Epithelial cell of prostate (primary cell): ENCODE results near the gene MAD1L1.

ENCODE experiments used
- DNase-seq: peaks from one replicate; pipeline ENCODE4 v3.0.0-alpha.2; 2011; ENCODE audit warnings: low read depth, low spot score
- H3K27ac ChIP-seq: fragments of 450-650 bp; 2 replicates; pipeline ENCODE4 v1.5.1; 2017; ENCODE audit warnings: mild to moderate bottlenecking

MAD1L1 gene

GRCh38 chr7:2259480-2259879, 26.7 kb upstream of the MAD1L1 start:
- no peak for DNase-seq
- H3K27ac ChIP-seq, result no peak overlapping the region

GRCh38 chr7:2258661-2259365, 26.1 kb upstream of the MAD1L1 start:
- no peak overlapping the region for H3K27ac ChIP-seq
- DNase-seq, result no peak

GRCh38 chr7:2257651-2258050, 24.9 kb upstream of the MAD1L1 start:
- DNase-seq, result no peak
- no peak overlapping the region for H3K27ac ChIP-seq

- DNase-seq, result no peak
Measured at GRCh38 chr7:2257046-2257551, 24.4 kb upstream of the MAD1L1 start.

GRCh38 chr7:2256306-2257045, 23.7 kb upstream of the MAD1L1 start:
- DNase-seq, result no peak
- no peak overlapping the region for H3K27ac ChIP-seq

More at GRCh38 chr7:2257046-2257551, 24.4 kb upstream of the MAD1L1 start:
- H3K27ac ChIP-seq, result no peak overlapping the region

DNA sequence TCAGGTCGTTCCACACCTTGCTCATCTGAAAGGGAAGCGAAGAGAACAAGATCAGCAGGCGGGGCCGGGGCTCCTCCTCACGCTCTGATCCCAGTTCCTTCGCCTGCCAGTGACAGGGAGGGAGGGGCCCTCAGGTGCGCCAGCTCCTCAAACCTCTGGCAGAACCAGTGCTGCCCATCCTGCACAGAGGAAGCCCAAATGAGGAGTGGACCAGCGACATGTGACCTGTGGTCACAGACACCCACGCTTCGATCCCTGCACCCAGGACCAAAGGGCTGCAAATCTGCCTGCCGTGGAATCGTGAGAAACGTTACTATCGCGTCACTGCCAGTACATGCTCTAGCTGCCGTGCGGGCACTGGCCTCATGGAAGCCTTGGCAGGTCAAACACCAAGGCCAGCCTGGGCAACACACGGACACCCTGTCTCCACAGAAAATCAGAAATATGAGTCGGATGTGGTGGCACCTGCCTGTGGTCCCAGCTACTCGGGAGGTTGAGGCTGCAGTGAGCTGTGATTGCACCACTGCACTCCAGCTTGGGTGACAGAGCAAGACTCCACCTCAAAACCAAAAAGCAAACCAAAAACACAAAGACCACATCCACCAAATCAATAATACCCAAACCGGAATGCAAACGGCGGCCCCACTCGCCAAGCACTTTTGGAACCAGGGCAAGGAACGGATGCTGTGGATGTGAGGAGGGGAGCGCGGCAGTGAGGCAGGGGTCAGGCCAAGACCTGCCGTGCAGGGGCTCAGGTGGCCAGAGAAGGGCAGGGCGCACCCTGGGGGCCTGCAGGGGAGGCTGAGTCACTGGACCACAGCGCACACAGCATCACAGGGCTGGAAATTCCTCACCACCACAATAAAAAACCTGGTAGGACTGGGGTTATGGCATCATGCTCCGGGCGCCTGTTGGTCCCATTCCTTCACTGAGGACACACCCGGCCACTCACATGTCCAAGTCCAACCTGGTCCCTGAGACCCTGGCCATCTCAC, 22.7 kb upstream of the MAD1L1 start:
- H3K27ac ChIP-seq, result no peak overlapping the region
- no peak for DNase-seq

DNA sequence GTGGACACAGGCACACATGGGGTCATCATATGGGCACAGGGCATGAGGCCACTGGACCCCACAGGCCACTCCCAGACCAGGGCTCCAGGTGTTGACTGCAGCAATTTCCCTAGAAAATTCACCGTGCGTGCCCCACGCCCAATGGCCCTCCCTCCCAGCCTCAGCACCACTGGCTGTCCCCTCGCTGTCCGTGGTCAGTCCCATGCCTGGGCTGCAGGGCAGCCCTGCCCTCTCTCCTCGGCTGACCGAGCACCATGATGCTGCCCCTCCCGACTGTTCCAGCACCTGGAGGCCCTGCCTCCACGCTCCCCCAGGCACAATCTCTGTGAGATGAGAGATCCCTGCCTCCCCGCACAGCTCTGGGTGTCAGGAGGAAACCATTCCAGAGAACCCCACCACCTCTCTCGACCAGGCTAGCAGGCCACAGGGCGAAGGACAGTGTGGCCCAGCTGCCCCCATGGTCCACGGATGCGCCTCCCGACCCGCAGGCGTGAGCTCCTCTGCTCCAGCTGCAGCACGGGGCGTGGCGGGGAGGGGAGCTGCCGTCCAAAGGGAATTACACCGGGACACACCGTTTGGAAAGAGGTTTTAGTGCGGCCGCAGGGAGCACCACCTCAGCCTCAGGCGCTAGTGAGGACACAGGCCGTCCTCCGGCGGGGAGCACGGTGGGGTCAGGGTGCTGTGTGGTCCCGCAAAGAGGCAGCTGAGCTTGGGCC, 21.8 kb upstream of the MAD1L1 start:
- H3K27ac ChIP-seq, result no peak overlapping the region
- no peak for DNase-seq

- DNase-seq, result no peak
- no peak overlapping the region for H3K27ac ChIP-seq
Measured at GRCh38 chr7:2253525-2254244, 20.9 kb upstream of the MAD1L1 start.

DNA sequence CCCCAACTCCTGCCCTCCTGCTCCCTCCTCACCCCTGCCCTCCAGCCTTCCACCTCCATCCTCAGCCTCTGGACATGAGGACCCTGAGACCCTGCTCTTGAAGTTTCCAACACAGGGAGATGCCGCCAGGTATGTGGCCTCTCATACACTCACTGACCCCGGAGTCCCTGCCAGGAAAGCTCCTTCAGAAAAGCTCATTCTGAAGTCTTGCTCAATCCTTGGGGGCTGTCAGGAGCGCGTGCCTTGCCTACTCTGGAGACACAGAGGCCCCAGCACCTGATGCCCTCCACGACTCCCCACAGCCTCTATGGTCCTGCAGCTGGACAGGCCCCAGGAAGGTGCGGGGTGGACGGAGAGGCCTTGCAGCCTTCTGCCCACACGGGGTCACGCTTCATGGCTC, 20.3 kb upstream of the MAD1L1 start:
- no peak for DNase-seq
- no peak overlapping the region for H3K27ac ChIP-seq

- no peak overlapping the region for H3K27ac ChIP-seq
- no peak for DNase-seq
Measured at GRCh38 chr7:2251841-2252771, 19.4 kb upstream of the MAD1L1 start.

DNA sequence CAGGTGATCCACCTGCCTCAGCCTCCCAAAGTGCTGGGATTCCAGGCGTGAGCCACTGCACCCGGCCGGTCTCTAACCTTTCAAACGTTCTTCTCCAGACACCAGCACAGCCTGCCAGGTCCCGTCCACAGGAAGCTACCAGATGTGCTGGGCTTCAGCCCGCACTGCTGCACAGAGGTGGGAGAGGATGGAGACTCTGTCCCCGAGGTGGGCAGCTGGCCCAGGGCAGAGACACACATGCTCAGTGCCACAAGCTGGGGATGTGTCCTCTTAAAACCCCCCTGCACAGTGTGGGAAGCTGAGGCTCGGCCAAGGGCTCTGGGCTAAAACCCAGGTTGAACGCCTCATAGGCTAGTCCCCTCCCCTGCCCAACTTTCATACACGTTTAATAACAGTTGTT, 18.6 kb upstream of the MAD1L1 start:
- H3K27ac ChIP-seq, result no peak overlapping the region
- no peak for DNase-seq

DNA sequence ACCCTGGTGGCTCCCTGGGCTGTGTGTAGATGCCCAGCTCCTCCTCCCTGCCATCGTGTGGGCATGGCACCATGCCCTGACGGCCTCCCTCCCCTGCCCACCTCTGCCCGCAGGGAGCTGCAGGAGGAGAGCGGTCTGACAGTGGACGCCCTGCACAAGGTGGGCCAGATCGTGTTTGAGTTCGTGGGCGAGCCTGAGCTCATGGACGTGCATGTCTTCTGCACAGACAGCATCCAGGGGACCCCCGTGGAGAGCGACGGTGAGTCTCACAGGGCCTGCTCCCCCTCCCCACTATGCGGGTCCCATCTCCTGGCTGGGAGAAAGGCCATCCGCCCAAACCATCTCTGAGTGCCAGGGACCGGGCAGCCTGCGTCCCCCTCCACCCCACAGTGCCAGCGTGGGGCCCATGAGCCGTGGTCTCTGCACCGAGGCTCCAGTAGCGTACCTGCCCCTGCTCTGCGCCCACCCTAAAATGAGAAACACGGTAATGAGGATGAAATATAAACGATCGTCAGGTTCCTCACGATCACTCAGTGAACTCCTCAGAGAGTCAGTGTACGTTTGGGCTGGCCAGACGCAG, 17.1 kb upstream of the MAD1L1 start:
- H3K27ac ChIP-seq, result peak overlapping the region; percentile 55
- DNase-seq, result no peak

- DNase-seq, result no peak
- H3K27ac ChIP-seq, result peak overlapping the region; percentile 55
Measured at GRCh38 chr7:2248984-2249694, 16.4 kb upstream of the MAD1L1 start.

GRCh38 chr7:2247141-2247995, 14.6 kb upstream of the MAD1L1 start:
- no peak overlapping the region for H3K27ac ChIP-seq
- DNase-seq, result no peak

DNA sequence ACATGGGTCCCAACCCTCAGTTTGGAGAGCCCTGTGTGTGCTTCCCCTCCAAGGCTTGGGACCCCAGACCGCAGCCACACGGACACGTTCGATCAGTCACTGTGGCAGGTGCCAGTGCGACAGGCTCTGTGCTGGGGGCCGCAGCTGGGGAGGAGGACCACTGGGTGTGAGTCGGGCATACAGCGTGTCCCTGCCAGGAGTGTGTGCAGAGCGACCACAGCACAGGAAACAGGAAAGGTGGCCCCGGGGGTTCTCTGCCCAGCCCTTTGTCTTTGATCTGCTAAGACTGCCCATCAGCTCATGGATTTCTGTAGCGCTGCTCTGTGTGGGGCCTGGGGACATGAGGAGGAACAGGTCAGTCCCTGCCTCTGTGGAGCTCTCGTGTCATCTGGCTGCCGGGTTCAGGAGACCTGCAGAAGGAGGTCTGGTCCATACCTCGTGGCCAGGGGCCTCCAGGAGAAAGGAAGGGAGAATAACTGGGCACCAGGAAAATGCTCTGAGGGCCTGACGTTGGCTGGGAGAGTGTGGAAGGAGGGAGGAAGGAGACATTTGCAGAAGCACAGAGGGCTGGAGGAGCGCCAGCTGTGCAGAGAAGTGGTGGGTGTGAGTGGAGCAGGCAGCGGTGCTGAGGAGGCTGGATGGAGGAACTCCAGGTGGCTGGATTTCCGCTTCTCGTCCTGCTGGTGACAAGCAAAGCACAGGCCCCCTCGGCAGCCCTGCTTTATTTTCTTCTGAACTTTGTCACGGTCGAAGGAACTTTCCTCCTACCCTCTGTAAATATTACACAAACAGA, 13.3 kb upstream of the MAD1L1 start:
- H3K27ac ChIP-seq, result no peak overlapping the region
- DNase-seq, result no peak
